HG03060 (cell line): ENCODE results near the gene QRSL1.
"Not testable (repeated sequence)": the region's sequence is repeated elsewhere in the genome, so short reads cannot be mapped to it uniquely, and the experiment has no call there.

Source experiments
- ATAC-seq: cut with Tn5 transposase; IDR thresholded peaks from one replicate; pipeline ENCODE4 v1.9.1; 2021; ENCODE audit warnings: low read depth, moderate number of reproducible peaks; ENCODE audit not compliant: unreplicated experiment

Gene QRSL1

DNA sequence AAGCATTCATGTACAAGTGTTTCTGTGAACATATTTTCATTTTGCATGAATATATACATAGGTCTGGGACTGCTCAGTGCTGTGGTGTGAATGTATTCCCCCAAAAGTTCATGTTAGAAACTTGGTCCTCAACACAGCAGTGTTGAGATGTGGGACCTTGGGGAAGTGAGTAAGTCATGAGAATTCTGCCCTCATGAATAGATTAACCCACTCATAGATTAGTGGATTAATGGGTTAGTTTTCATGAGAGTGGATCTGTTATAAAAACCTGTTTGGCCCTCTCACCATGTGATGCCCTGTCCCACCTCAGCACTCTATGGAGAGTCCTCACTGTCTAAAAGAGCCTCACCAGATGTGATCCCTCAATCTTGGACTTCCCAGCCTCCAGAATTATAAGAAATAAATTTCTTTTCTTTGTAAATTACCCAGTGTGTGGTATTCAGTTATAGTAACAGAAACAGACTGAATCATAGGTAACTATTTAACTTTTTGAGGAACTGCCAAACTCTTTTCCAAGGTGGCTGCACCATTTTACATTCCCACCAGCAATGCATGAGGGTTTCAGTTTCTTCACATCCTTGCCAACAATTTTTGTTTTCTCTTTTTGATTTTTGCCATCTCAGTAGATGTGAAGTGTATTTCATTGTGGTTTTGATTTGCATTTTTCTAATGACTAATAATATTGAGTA, 45.3 kb downstream of the QRSL1 start:
- ATAC-seq = no peak

DNA sequence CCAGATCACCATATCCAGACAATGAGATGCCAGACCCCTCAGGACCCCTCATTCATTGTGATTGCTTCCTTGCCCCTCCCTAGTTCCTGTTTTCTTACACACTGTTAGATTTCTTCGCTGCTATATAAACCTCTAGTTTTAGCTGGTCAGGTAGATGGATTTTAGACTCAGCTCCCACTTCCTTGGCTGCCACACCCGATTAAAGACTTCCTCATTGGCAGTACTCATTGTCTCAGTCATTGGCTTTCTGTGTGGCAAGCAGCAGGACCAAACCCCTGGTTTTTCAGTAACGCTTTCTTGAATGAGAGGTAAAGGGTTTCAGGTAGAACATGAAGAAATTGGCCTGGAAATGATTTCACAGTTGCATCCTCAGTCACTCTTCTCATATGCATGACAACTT, 47.9 kb downstream of the QRSL1 start:
- no peak for ATAC-seq

DNA sequence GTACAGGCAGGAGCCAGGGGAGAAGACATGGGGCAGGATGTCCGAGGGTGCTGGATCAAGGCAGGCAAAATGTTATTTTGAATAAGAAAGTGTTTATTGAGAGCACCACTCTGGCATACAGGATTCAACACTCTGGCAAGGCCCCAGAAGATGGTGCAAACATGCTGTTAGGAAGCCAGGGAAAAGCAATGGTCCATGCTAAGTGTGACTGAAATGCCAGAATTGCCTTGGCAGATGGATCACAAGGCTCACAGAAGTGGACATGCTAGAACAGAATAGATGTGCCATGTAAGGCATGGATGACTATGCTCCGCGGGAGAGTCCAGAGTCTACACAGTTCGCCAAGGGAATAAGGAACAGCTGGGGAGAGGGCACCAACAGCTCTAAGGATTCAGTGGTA, 54.6 kb downstream of the QRSL1 start:
- no peak for ATAC-seq

DNA sequence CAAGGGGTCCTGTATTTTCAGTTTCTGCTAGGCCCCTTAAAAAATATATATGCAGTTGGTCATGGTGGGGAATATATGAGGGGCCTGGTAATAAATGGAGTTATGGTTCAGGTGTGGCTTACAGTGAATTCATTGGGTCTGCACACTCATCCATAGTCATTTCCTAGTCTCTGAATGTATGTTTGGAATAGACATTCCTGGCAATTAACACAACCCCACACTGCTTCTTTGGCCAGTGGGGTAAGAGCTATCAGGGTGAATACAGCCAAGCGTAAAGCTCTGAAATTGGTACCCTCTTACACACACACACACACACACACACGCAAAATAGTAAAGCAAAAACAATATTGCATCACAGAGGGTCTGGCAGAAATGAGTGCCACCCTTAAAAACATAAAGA, 56.5 kb downstream of the QRSL1 start:
- no peak for ATAC-seq

DNA sequence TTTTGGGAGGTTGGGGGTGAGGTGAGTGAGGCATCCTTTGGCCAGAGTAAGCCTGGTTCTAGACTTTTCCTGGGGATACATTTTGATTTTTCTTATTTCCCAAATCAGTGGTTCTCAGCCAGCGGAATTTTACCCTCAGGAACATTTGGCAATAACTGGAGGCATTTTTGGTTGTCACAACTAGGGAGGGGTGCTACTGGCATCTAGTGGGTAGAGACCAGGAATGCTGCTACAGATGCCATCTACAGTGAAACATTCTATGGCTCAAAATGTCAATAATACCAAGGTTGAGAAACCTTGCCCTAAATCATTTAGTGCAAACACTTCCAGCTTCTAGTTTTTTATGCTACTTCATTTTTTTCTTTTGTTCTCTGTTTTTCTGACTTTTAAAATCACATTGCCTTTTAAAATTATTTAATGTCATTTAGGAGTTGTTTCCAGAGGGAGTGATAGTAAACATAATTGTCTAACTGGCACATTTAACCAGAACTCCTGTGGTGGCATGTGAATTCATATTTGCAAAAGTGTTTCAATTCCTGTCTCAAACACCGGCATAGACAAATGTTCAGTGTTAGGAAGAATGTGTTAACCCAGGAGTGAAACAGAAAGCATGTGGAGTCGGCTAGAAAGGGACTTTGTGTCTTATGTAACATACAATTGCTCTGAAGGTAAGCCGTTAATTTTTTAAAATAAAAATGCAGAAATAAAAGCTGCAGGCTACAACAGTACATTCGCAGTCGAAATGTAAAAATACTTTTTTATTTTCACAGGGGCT, 59.0 kb downstream of the QRSL1 start:
- no peak for ATAC-seq

DNA sequence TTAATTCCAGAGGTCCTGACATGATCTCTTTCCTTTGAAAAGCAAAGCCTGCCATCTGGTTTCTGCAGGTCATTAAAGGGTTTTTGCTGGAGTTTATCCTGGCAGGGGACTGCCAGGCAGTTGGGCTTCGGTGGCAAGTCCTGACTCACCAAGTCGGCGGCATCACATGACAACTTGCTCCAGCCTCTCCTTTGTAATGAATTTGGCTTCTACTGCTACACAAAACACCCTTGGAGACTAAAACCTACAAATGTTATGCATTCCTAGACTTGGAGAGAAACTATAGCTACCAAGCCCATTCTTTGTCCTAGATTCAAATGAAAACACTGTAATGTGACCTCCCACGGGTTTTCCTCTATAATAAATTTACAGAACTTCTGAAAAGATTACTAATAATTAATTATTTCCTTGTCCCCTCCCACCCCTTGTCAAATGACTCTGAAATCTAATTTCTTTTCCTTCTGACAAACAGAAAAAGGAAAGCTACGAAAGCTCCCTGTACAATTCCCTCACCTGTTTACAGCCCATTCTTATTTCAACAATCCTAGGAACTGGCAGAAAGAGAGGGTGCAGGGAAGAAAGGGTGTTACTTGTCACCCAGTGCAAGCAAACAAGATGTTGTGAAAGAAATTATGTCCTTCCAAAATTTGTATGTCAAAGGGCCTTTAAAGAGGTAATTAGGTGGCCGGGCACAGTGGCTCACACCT, 62.9 kb downstream of the QRSL1 start:
- ATAC-seq = no peak

DNA sequence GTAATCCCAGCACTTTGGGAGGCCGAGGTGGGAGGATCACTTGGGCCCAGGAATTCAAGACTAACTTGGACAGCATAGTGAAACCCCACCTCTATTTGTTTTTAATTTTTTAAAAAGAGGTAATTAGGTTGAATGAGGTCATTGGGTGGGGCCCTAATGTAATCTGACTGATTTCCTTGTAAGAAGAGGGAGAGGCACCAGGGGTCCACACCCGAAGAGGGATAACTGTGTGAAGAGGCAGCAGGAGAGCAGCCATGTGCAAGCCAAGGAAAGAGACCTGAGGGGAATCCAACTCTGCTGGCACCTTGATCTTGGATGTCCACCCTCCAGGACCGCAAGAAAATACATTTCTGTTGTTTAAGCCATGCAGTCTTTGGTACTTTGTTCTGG, 63.4 kb downstream of the QRSL1 start:
- ATAC-seq = no peak

DNA sequence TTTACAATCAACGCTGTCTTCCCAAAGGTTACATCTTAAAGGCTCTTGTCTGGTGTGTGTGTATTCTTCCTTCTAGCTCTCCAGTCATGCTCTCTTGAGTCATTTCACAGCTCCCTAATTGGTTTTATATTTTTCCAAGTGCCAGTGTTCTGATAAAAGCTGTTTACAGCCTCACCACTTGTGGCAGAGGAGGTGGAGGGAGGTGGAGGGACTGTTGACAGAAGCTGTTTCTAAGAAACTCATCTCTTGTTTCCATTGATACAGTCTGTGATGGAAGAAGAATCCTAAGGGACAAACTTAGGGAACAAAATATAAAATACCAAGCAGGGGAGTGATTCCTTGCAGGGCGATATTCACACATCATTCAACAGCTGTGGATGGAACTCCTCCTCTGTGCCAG, 64.0 kb downstream of the QRSL1 start:
- no peak for ATAC-seq

DNA sequence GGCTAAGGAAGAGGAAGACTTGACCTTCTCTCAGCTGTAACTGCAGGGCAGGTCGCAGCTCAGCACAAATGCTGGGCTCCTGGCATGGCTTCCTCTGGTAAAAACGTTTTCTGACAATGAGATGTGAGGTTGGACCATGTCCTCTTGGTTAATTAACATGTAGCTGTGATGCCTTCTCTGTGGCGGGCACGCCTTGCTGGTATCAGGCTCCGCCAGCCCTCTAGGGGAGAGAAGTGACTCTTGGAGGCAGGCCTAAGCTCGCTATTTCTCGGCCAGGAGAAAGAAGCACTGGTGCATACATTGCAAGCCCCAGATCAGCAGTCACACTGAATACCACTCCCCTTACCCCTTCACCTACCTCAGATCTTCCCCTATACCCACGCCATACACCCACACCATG, 65.0 kb downstream of the QRSL1 start:
- ATAC-seq = no peak

DNA sequence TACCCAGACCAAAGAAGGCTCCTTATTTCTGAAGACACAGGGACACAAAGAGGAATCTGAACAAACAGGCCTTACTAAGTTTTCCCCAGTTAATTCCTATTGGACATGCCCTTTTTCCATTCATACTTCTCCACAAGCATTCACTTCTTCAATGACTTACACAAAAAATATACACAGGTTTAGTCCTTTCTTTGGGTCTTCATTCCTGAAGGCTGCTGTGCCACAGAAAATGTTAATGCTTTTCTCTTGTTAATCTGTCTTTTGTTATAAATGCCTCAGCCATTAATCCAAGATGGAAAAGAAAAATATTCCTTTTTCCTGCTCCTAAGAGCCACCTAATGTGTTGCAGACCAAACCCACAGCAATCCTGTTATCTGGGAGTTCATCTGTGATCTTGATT, 71.2 kb downstream of the QRSL1 start:
- ATAC-seq = no peak

DNA sequence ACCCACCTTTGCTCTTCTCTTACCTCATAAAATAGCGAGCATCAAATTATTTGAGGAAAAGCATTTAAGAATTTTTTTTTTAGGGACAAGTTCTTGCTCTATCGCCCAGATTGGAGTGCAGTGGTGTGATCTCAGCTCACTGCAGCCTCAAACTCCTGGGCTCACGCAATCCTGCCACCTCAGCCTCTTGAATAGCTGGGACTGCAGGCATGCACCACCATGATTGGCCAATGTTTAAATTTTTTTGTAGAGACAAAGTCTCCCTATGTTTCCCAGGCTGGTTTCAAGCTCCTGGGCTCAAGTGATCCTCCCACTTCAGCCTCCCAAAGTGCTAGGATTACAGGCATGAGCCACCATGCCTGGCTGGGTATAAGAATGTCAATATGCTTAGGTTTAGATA, 71.8 kb downstream of the QRSL1 start:
- not testable (repeated sequence) for ATAC-seq

DNA sequence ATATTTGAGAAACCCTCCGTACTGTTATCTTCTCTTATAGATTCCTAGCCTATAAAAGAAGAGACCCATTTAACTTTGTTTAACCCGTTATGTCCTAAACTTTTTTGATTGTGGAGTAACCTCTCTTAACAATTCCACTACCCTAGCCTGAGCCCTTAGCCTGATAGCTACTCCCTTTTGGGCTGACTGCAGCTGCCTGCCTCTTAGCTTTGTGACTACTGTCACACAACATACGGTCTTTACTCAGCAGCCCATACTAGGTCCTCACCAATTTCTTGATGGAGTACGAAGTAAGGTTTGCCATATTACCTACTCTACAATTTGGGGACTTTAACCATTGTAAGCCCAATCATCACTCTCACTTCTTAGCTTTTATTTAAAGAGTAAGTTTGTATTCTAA, 72.7 kb downstream of the QRSL1 start:
- peak; percentile 31 for ATAC-seq

DNA sequence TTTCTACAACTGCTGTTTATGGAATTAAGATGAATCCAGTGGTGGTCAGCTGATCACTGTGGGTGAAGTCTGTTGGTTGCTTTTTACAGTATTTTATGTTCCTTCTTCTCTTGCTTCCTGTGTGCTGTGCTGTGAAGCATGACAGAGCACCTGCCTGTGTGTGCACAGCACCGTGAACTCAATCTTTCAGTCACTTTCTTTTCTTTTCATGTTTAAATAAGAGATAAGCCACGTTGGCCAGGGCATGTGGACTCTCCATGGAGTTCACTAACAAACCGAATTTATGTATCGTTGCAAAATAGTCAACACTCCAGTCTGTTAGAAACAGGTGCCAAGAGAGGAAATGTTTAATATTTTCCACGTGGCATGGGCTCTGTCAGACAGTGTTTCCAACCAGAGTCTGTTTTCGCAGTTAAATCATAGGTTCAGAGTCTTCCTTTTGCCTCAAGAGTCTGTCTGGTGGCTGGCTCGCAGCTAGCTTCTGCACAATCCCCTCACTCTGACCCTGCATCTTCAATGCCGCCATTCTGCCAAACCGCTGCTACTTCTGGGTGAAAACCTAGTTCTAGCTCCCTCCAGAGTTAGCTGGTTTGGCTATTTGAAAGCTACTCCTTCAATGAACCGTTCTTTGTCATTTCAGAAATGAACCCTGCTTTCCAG, 73.2 kb downstream of the QRSL1 start:
- ATAC-seq = peak; percentile 86

DNA sequence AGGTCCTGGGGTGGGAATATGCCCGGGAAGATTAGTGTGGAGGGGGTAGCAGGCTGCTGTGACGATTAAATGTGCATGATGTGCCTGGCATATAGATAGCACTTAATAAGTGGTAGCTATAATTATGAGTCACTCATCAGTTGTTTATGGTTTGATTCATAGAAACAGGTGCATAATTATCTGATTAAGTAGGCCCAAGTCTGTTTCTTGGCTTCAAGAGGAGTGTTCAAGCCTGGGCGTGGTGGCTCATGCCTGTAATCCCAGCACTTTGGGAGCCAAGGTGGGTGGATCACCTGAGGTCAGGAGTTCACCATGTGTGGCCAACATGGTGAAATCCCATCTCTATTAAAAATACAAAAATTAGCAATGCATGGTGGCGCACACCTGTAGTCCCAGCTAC, 74.9 kb downstream of the QRSL1 start:
- ATAC-seq = no peak

DNA sequence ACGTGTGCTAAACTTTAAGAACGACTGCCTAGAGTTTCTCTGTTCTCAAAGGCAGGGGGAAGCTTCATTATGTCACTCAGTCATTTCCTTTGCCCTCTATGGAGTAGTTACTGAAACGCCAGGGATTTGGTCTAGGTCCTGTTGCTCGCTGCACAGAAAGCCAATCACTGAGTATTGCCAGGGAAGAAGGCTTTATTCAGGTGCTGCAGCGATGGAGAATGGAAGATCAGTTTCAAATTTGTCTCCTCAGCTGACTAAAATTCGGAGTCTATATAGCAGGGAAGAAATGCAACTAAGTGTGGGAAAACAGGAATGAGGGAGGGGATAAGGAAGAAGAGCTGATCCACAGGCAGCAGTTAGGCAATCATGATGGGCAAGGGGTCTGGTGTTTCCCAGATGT, 75.8 kb downstream of the QRSL1 start:
- no peak for ATAC-seq

DNA sequence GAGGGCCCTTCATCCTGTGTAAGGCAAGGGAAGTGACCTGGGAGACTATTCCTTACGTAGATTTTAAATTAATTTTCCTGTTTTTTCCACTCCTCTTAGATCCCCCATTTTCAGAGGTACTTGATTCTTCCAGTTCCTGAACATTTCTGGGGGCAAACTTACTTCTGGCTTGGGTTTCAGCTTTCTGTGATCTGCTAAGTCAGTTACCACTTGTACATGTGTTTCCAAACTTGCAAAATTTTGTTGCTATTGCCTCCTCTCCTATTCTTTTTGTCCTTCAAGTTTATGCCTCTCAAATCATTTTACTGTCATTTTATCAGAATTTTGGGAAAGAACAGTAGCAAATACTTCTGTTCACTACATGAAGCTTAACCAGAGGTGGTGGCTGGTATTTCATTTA, 81.2 kb downstream of the QRSL1 start:
- ATAC-seq = no peak

DNA sequence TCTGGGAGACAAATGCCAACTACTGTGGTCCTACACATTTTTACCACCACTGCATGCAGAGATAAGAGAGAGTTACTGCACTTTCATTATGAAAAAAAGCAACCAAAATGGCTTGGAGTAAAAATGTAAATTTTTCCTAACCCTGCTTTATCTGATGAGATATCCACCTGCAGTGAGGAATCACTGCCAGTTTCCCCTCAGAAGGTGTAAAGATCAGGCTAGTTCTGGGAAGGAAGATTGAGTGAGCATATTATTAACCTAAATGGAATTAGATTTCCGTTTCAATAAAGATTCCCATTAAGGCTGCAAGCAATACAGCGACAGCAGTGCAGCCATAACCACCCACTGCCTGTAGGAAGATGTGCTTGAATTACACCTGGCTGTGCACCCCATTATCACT, 84.9 kb downstream of the QRSL1 start:
- no peak for ATAC-seq

DNA sequence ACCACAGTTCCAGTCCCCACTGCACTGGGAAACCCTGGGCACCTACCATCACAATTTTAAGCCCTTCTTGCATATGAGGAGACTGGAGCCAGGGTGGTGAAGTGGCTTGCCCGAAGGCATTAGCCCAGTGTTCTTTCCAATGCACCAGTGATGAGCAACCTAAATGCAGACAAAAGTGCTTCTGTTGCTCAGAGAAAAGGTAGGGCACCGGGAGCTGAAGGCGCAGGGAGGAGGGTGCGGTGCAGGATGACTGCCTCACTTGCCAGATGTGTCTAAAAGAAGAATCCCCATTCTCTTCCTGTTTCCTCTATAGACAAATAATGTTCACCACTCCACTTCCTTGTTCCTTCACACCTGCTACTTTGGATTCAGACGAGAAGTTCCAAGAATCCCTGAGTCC, 86.5 kb downstream of the QRSL1 start:
- no peak for ATAC-seq

DNA sequence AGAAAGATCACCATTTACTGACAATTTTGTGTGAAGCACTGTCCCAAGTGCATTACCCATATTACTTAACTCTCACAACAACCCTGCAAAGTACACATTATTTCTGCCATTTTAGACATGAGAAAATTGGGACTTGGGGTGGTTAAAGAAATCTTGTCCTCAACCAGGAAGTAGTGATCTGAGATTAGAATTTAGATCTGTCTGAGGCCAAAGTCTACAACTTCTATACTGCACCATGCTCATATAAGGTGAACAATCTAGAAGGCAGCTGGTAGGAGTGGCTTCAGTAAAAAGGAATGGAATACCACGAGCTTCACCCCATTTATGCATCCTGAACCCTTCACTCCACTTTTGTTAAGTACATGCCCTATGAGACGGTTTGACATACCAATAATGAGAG, 87.6 kb downstream of the QRSL1 start:
- no peak for ATAC-seq
